ENCODE results near the gene S100A3.
A peak's percentile ranks its signal among the peaks of the same experiment; 100 is the strongest.

Gene S100A3

DNA sequence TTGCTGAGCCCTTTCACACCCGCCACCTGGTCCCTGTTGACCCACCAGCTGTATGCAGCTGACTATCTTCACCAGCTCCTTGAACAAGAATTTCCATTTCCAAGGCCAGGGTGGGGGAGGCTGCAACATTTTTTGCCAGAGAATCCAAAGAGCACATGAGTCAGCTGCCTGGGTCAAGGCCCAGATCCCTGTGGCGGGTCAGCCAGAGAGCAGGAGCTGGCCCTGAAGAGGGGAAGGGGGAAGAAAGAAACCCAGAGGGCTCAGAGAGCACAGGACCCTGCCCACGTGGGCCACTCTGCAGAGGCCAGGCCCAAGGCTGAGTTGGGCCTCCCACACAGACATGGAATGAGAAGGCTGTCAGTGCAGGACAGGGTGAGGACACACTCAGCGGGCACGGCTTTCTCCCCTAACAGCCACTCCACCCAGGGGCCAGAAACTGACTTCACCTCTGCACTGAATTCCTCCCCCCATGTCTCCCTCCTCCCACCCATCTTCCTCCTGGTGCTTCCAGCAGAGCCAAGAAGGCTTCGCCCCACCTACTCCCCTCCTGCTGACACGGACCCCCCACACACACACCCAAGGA is 42.1 kb downstream of the S100A3 start:
- intact Hi-C loops (cut with DNase I; ENCODE audit: low total_unique reads): loop anchor here (5.0 kb wide), 1 partner anchor 110 kb away; the partner anchor contains the start of gene S100A14
- Histone ChIP-seq H3K27ac (peak overlapping the region; percentile 81 to 82), H3K36me3 (no peaks in the 10 kb centered on the region), H3K9me3 (no peaks in the 10 kb centered on the region), H3K4me3 (no peak overlapping the region), H3K27me3 (no peaks in the 10 kb centered on the region), H3K4me1 (peaks cover 10 to 34% (median 25%) of the 10 kb centered on the region in 4 donors)
- TF ChIP-seq, protein P1, sequence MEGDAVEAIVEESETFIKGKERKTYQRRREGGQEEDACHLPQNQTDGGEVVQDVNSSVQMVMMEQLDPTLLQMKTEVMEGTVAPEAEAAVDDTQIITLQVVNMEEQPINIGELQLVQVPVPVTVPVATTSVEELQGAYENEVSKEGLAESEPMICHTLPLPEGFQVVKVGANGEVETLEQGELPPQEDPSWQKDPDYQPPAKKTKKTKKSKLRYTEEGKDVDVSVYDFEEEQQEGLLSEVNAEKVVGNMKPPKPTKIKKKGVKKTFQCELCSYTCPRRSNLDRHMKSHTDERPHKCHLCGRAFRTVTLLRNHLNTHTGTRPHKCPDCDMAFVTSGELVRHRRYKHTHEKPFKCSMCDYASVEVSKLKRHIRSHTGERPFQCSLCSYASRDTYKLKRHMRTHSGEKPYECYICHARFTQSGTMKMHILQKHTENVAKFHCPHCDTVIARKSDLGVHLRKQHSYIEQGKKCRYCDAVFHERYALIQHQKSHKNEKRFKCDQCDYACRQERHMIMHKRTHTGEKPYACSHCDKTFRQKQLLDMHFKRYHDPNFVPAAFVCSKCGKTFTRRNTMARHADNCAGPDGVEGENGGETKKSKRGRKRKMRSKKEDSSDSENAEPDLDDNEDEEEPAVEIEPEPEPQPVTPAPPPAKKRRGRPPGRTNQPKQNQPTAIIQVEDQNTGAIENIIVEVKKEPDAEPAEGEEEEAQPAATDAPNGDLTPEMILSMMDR (IDR thresholded peaks at IDR 0.05): no peak
- DNase-seq: peak; percentile 88 to 95

DNA sequence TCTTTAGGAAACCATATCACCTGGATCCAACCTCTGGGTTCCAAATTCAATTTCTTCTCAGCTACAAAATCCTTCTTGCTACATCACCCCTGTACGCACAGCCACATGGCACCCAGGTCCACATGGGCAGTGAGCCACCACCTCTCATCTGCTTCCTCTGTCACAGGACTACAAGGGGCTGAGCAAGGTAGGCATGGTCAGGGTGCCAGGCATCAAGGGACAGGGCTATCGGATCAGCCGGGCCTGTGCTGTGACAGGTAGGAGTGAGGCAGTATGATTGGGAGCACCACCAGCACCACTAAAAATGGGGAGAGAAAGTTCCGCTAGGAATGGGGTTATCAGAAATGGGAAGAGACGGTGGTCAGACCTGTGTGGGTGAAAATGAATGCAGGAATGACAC is 42.7 kb downstream of the S100A3 start:
- intact Hi-C loops (cut with DNase I; ENCODE audit: low total_unique reads): loop anchor here (5.0 kb wide), 1 partner anchor 111 kb away; the partner anchor contains the start of gene S100A14

DNA sequence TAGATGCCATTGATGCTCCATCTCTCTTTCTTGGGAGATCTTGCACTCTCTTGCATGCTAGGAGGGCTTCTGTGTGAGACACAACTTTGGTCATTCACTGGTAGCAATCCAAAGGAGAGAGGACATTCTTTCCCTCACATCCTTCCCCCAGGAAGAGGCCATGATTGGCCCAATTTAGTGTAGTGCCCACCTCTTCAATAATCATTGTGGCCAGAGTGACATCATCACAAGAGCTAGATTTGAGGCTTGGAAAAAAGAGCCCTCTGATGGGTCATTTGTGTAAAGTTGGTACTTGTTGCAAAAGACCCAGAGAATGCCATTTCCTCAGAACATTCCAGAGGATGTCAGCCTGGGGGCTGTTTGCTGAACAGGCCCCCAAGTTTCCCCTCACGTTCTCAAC is 43.5 kb downstream of the S100A3 start:
- intact Hi-C loops (cut with DNase I; ENCODE audit: low total_unique reads): loop anchor here (5.0 kb wide), 1 partner anchor 112 kb away; the partner anchor contains the start of gene S100A14
- Histone ChIP-seq H3K27me3 (no peaks in the 10 kb centered on the region), H3K27ac (peak overlapping the region; percentile 81 to 82), H3K4me1 (peaks cover 10 to 28% (median 23%) of the 10 kb centered on the region in 4 donors), H3K4me3 (no peak overlapping the region), H3K36me3 (no peaks in the 10 kb centered on the region), H3K9me3 (no peaks in the 10 kb centered on the region)
- no peak for DNase-seq
- TF ChIP-seq, protein P1 (IDR thresholded peaks at IDR 0.05): no peak

More for the DNA sequence above, 42.7 kb downstream of the S100A3 start:
- no peak for DNase-seq
- Histone ChIP-seq H3K4me1 (peaks cover 10 to 34% (median 25%) of the 10 kb centered on the region in 4 donors), H3K36me3 (no peaks in the 10 kb centered on the region), H3K27ac (peak overlapping the region; percentile 81 to 82), H3K4me3 (no peak overlapping the region), H3K9me3 (no peaks in the 10 kb centered on the region), H3K27me3 (no peaks in the 10 kb centered on the region)
- TF ChIP-seq, protein P1 (IDR thresholded peaks at IDR 0.05): no peak

DNA sequence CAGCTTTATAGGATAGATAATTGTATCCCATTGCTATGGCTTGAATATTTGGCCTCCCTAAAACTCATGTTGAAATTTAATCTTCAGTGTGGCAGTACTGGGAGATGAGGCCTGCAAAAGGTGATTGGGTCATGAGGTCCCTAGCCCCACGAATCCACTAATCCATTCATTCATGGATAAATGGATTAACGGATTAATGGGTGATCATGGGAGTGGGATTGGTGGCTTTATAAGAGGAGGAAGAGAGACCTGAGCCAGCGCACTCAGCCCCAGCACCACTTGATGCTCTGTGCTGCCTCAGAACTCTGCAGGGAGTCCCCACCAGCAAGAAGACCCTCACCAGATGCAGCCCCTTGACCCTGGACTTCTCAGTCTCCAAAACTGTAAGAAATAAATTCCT is 45.3 kb downstream of the S100A3 start:
- Histone ChIP-seq H3K27ac (no peak overlapping the region), H3K27me3 (no peaks in the 10 kb centered on the region), H3K9me3 (no peaks in the 10 kb centered on the region), H3K4me1 (peaks cover 10 to 33% (median 23%) of the 10 kb centered on the region in 4 donors), H3K36me3 (no peaks in the 10 kb centered on the region), H3K4me3 (no peak overlapping the region)
- no peak for DNase-seq
- TF ChIP-seq, protein P1 (IDR thresholded peaks at IDR 0.05): no peak
- intact Hi-C loops (cut with DNase I; ENCODE audit: low total_unique reads): no loop called here

DNA sequence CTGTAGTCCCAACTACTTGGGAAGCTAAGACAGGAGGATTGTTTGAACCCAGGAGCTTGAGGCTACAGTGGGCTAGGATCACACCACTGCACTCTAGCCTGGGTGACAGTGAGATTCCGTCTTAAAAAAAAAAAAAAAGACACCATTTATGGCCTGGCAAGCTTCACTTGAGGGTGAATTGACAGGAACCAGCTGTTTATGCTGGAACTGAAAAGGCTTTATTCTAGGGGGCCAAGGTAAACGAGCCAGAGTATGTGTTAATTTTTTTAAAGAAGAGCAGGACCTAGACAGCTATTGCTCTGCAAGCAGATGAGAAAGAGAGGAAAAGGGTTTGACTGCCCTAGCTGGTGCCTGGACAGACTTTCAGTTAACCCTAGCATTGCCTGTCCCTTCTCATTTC is 50.3 kb downstream of the S100A3 start:
- intact Hi-C loops (cut with DNase I; ENCODE audit: low total_unique reads): no loop called here
- TF ChIP-seq, protein P1 (IDR thresholded peaks at IDR 0.05): no peak
- no peaks in the 10 kb centered on the region for H3K27me3 ChIP-seq

More for the DNA sequence above, 50.3 kb downstream of the S100A3 start:
- Histone ChIP-seq H3K4me3 (no peak overlapping the region), H3K4me1 (peaks cover 0 to 15% (median 3%) of the 10 kb centered on the region in 4 donors), H3K9me3 (no peaks in the 10 kb centered on the region), H3K27ac (no peak overlapping the region), H3K36me3 (no peaks in the 10 kb centered on the region)
- no peak for DNase-seq

Measured in tibial artery (tissue), 4 donors.